Memory B cell (primary cell): Measurements from ENCODE around the gene RDM1.
"Not testable (repeated sequence)": the region's sequence is repeated elsewhere in the genome, so short reads cannot be mapped to it uniquely, and the experiment has no call there.

Experiments
- ATAC-seq: fragments of 150-1000 bp; cut with Tn5 transposase; 2 replicates; pipeline ENCODE4 v1.10.0; 2021; ENCODE audit warnings: low read depth, mild to moderate bottlenecking, moderate library complexity
- DNase-seq, 2 donors: peaks; one replicate each; pipeline ENCODE4 v3.0.0; 2022; ENCODE audit warnings: low spot score in 2 of 2
- H3K27ac Mint-ChIP-seq: one replicate; pipeline ENCODE4 v1.8.0; 2022; ENCODE audit warnings: mild to moderate bottlenecking, moderate library complexity, mixed read lengths
- H3K27me3 Mint-ChIP-seq: one replicate; pipeline ENCODE4 v1.8.0; 2022; ENCODE audit warnings: mixed read lengths
- H3K36me3 Mint-ChIP-seq: one replicate; pipeline ENCODE4 v1.8.0; 2022; ENCODE audit warnings: mild to moderate bottlenecking, mixed read lengths
- H3K4me1 Mint-ChIP-seq: one replicate; pipeline ENCODE4 v1.8.0; 2022; ENCODE audit warnings: mixed read lengths
- H3K4me3 Mint-ChIP-seq: one replicate; pipeline ENCODE4 v1.8.0; 2022; ENCODE audit warnings: mild to moderate bottlenecking, moderate library complexity, mixed read lengths
- H3K9me3 Mint-ChIP-seq: one replicate; pipeline ENCODE4 v1.8.0; 2022; ENCODE audit warnings: mixed read lengths

Gene RDM1

GRCh38 chr17:35900280-35900679 is 30.3 kb downstream of the RDM1 start:
- no peak for DNase-seq
- Mint-ChIP-seq H3K4me1 (no peaks in the 10 kb centered on the region), H3K27ac (no peak overlapping the region), H3K27me3 (peaks cover 11% of the 10 kb centered on the region), H3K36me3 (no peaks in the 10 kb centered on the region), H3K4me3 (no peak overlapping the region), H3K9me3 (no peaks in the 10 kb centered on the region)
- no peak for ATAC-seq

GRCh38 chr17:35898283-35899070 is 32.1 kb downstream of the RDM1 start:
- Mint-ChIP-seq H3K4me1 (no peaks in the 10 kb centered on the region), H3K4me3 (no peak overlapping the region), H3K27ac (no peak overlapping the region), H3K36me3 (no peaks in the 10 kb centered on the region), H3K27me3 (peaks cover 11% of the 10 kb centered on the region), H3K9me3 (no peaks in the 10 kb centered on the region)
- ATAC-seq (no peak), DNase-seq (no peak)

DNA sequence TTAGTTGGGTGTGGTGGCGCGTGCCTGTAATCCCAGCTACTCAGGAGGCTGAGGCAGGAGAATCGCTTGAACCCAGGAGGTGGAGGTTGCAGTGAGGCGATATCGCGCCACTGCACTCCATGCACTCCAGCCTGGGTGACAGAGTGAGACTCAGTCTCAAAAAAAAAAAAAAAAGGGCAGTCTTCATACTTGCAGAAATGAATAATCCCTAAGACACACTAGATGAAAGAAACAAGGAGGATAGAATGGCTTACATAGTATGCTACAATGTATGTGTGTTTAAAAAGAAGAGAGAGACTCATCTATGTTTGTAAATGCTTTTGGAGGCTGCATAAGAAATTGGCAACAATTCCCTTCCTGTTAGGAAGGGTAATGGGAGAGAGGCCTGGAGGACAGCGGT is 32.8 kb downstream of the RDM1 start:
- not testable (repeated sequence) for H3K4me3 Mint-ChIP-seq, H3K4me1 Mint-ChIP-seq, DNase-seq, H3K9me3 Mint-ChIP-seq, ATAC-seq, H3K36me3 Mint-ChIP-seq, H3K27ac Mint-ChIP-seq
- H3K27me3 Mint-ChIP-seq, result peaks cover 12% of the 10 kb centered on the region

GRCh38 chr17:35895636-35896587 is 34.7 kb downstream of the RDM1 start:
- Mint-ChIP-seq H3K36me3 (no peaks in the 10 kb centered on the region), H3K4me3 (no peak overlapping the region), H3K27me3 (peaks cover 12% of the 10 kb centered on the region), H3K27ac (no peak overlapping the region), H3K4me1 (peaks cover 2% of the 10 kb centered on the region), H3K9me3 (no peaks in the 10 kb centered on the region)
- ATAC-seq, result no peak
- no peak for DNase-seq

DNA sequence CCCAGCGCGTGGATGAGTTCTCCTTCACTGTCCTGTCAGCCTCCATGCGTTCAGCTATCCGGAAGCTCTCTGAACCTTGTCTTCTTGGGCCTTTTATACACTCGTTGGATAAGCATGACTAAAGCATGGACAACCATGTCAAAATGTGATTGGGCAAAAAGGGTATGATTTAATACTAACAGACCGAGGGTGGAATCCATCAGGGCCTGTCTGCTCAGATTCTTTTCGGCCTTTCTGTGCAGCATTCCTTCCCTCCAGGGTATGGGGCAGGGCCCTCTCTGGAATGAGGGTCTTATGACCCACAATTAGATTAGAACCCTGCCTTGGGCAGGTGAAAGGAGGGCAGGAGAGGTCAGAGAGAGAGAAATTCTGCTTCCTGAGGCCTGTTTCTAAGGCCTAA is 36.4 kb downstream of the RDM1 start:
- Mint-ChIP-seq H3K9me3 (no peaks in the 10 kb centered on the region), H3K36me3 (no peaks in the 10 kb centered on the region), H3K4me1 (peaks cover 2% of the 10 kb centered on the region), H3K27ac (no peak overlapping the region), H3K4me3 (no peak overlapping the region), H3K27me3 (peaks cover 7% of the 10 kb centered on the region)
- no peak for DNase-seq
- no peak for ATAC-seq

GRCh38 chr17:35893751-35894150 is 36.8 kb downstream of the RDM1 start:
- no peaks in the 10 kb centered on the region for H3K9me3 Mint-ChIP-seq
- no peak for DNase-seq
- H3K27ac Mint-ChIP-seq, result no peak overlapping the region
- no peak overlapping the region for H3K4me3 Mint-ChIP-seq
- peaks cover 7% of the 10 kb centered on the region for H3K27me3 Mint-ChIP-seq
- peaks cover 2% of the 10 kb centered on the region for H3K4me1 Mint-ChIP-seq
- no peaks in the 10 kb centered on the region for H3K36me3 Mint-ChIP-seq
- ATAC-seq, result no peak

- Mint-ChIP-seq H3K4me3 (no peak overlapping the region), H3K4me1 (peaks cover 2% of the 10 kb centered on the region), H3K27me3 (peaks cover 7% of the 10 kb centered on the region), H3K36me3 (no peaks in the 10 kb centered on the region), H3K27ac (no peak overlapping the region), H3K9me3 (no peaks in the 10 kb centered on the region)
- ATAC-seq (no peak), DNase-seq (no peak)
These were observed 38.2 kb downstream of the RDM1 start for GRCh38 chr17:35892091-35893035.

DNA sequence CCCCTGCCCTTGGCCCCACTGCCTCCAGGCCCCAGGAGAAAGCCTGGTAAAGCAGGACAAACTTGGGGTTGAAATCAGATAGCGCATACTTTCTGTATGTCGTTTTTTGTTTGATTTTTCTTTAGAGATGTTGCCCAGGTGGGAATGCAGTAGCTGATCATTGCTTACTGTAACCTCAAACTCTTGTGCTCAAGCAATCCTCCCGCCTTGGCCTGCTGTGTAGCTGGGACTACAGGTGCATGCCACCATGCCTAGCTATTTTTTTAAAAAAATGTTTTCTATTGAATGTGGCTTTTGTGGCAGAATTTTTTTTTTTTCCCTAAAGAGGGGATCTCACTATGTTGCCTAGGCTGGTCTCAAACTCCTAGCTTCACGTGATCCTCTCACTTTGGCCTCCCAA is 39.3 kb downstream of the RDM1 start:
- H3K36me3 Mint-ChIP-seq, result no peaks in the 10 kb centered on the region
- ATAC-seq (no peak), DNase-seq (no peak)
- H3K4me1 Mint-ChIP-seq, result peaks cover 2% of the 10 kb centered on the region
- no peak overlapping the region for H3K4me3 Mint-ChIP-seq
- H3K27me3 Mint-ChIP-seq, result peaks cover 9% of the 10 kb centered on the region
- H3K9me3 Mint-ChIP-seq, result no peaks in the 10 kb centered on the region
- no peak overlapping the region for H3K27ac Mint-ChIP-seq

DNA sequence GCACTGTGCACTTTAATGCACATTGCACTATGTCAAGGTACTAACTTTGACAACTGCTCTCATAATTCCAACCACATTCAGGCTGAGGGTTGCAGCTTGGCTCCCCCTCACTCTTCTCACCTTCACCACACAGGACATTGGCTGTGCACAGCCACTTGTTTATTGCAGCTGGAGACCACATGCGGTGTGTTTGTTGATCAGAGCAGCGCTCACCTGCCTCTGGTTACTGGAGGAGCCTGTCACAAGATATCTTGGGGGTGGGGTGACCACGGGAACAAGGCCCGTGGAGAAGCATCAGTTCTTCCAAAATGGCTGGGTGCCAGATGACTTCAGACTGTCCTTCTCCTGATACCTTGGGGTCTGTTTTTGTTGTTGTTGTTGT is 39.8 kb downstream of the RDM1 start:
- Mint-ChIP-seq H3K27me3 (peaks cover 5% of the 10 kb centered on the region), H3K4me3 (no peak overlapping the region), H3K36me3 (no peaks in the 10 kb centered on the region), H3K4me1 (peaks cover 2% of the 10 kb centered on the region), H3K27ac (no peak overlapping the region), H3K9me3 (no peaks in the 10 kb centered on the region)
- DNase-seq (no peak), ATAC-seq (no peak)

GRCh38 chr17:35889818-35890773 is 40.5 kb downstream of the RDM1 start:
- H3K36me3 Mint-ChIP-seq, result no peaks in the 10 kb centered on the region
- H3K27me3 Mint-ChIP-seq, result peaks cover 3% of the 10 kb centered on the region

GRCh38 chr17:35889241-35889640 is 41.3 kb downstream of the RDM1 start:
- peaks cover 3% of the 10 kb centered on the region for H3K27me3 Mint-ChIP-seq
- DNase-seq (no peak), ATAC-seq (no peak)
- no peaks in the 10 kb centered on the region for H3K36me3 Mint-ChIP-seq
- no peaks in the 10 kb centered on the region for H3K9me3 Mint-ChIP-seq
- peaks cover 2% of the 10 kb centered on the region for H3K4me1 Mint-ChIP-seq
- H3K27ac Mint-ChIP-seq, result no peak overlapping the region
- H3K4me3 Mint-ChIP-seq, result no peak overlapping the region

More at GRCh38 chr17:35889818-35890773, 40.5 kb downstream of the RDM1 start:
- no peak for ATAC-seq
- no peak for DNase-seq
- no peak overlapping the region for H3K27ac Mint-ChIP-seq
- peaks cover 2% of the 10 kb centered on the region for H3K4me1 Mint-ChIP-seq
- H3K9me3 Mint-ChIP-seq, result no peaks in the 10 kb centered on the region
- no peak overlapping the region for H3K4me3 Mint-ChIP-seq

DNA sequence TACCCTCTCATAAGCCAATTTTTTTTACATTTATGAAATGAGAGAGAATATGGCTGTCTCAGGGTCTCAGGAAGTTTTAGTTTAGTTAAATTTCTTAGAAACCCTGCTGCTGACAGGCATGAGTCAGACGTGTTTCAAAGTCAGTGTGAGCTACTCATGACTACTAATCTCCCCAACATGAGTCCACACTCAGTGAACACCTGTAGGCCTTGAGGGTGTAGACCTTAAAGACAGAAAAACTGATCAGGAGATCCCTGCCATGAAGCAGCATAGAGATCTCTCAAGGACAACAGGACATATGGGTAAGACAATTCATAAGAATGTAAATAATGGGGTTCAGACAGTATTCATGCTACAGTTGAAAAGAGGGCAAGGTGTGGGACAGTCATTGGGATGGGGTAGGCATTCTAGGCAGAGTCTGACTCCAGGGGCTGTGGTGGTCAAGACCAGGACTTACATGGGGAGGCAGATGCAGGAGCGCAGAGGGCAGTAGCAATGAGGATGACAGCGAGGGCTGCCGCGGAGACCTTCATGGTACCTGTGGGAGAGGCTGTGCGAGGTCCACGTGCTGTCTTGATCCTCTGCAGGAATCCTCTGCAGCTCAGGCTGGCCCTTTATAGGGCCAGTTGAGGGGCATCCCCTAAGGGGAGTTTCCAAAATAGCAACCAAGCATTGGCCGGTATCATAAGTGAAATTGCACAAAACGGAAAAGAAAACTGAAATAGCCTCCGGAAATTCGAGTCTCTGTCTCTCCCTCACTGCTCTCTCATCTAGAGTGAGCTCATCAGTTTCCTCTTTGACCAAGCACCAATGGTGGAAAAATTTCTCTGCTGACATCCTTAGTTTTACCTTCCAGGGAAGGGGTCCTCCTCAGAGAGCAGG is 50.6 kb downstream of the RDM1 start, which contains the start of gene CCL5:
TSS of gene CCL5 (minus strand) at position 588 of the 882 bp plus-strand sequence.
- Mint-ChIP-seq H3K27ac (peak within 1 kb of the TSS; percentile 78), H3K36me3 (no peaks in the 10 kb centered on the region), H3K4me3 (peak within 1 kb of the TSS; percentile 82), H3K9me3 (no peaks in the 10 kb centered on the region), H3K27me3 (no peaks in the 10 kb centered on the region), H3K4me1 (peaks cover 24% of the 10 kb centered on the region)
- peak; percentile 12 to 14 for DNase-seq
- peak; percentile 91 for ATAC-seq
